ENCODE measurements around the gene PTPRN2. TPM values are rescaled to one million over a fixed set of nuclear protein-coding genes. Genes with fewer than 3 reads are reported as not detected.

The PTPRN2 gene
- total RNA-seq, 1 experiment from 2014 or later, result 2.1 TPM

- no peak for TF ChIP-seq EZH2 (IDR thresholded peaks at IDR 0.05)
Measured at GRCh38 chr7:157532068-157532467, 1055.6 kb downstream of the PTPRN2 start (continued).

GRCh38 chr7:157529768-157530560 lies 1057.7 kb downstream of the PTPRN2 start:
- Histone ChIP-seq H3K27ac (ENCODE audit: low read depth, low read length) (no peak overlapping the region), H3K4me3 (replicated peaks in 1 of 2; ENCODE audit: low read depth in 1 of 2, low read length in 2 of 2) (no peak overlapping the region), H3K4me2 (ENCODE audit: low read length) (no peak overlapping the region), H3K36me3 (ENCODE audit: control insufficient read depth in 1 of 2, insufficient read depth in 2 of 2, low read length in 2 of 2) (no peaks in the 10 kb centered on the region), H3K4me1 (ENCODE audit: control insufficient read depth in 1 of 2, insufficient read depth in 2 of 2, low read length in 2 of 2) (peaks cover 8 to 15% of the 10 kb centered on the region in 2 experiments; a peak in 3 of 4 replicates), H4K20me1 (ENCODE audit: insufficient read depth) (no peaks in the 10 kb centered on the region), H3K9me2 (ENCODE audit: insufficient read depth) (no peaks in the 10 kb centered on the region), H3K79me2 (ENCODE audit: insufficient read depth, low read length) (no peaks in the 10 kb centered on the region), H3K9ac (ENCODE audit: low read length) (no peak overlapping the region), H3K9me3 (ENCODE audit: control insufficient read depth in 1 of 2, insufficient read depth in 1 of 2, low read depth in 1 of 2, low read length in 2 of 2) (no peaks in the 10 kb centered on the region), H2AFZ (ENCODE audit: low read depth, low read length, poor library complexity, severe bottlenecking) (no peak overlapping the region), H3K27me3 (ENCODE audit: insufficient read depth, low read length) (no peaks in the 10 kb centered on the region)
- no peak for ATAC-seq
- RAD21 ChIA-PET (ENCODE audit: low non-redundant PET in 1 of 2, low total read pairs in 2 of 2, uncharacterized antibody in 2 of 2, unreplicated experiment in 2 of 2), result no interaction called here
- no peak for DNase-seq (ENCODE audit: low read depth, low spot score)
- BruUV-seq (replicated peaks), result no TSS peak
- CTCF ChIA-PET, result no interaction called here
- intact Hi-C loops (cut with micrococcal nuclease), result no loop called here
- POLR2A ChIA-PET, result no interaction called here
- TF ChIP-seq ZFX (IDR thresholded peaks at IDR 0.05), result no peak
- TF ChIP-seq EGR1 (IDR thresholded peaks at IDR 0.05; ENCODE audit: low read depth), result no peak
- no peak for TF ChIP-seq POLR2AphosphoS5 (IDR thresholded peaks at IDR 0.05; ENCODE audit: low read depth, low read length)
- no peak for TF ChIP-seq REST (IDR thresholded peaks at IDR 0.05; ENCODE audit: low read depth)
- TF ChIP-seq EZH2 (IDR thresholded peaks at IDR 0.05), result no peak
- TF ChIP-seq ZNF274 (IDR thresholded peaks at IDR 0.05; ENCODE audit: low read depth, low read length), result no peak
- TF ChIP-seq SRF (IDR thresholded peaks at IDR 0.05; ENCODE audit: low read depth), result no peak
- TF ChIP-seq YY1 (IDR thresholded peaks at IDR 0.05; ENCODE audit: extremely low read depth, insufficient replicate concordance, low read depth, low read length), result no peak
- no peak for TF ChIP-seq TCF7L2 (IDR thresholded peaks at IDR 0.05; ENCODE audit: borderline replicate concordance, extremely low read depth, insufficient read depth, insufficient read length)
- no peak for TF ChIP-seq ELF1 (IDR thresholded peaks at IDR 0.05; ENCODE audit: borderline replicate concordance, low read depth)
- TF ChIP-seq ATF3 (IDR thresholded peaks at IDR 0.05), result no peak
- TF ChIP-seq CTCF (IDR thresholded peaks at IDR 0.05 in 2 of 3, conservative IDR thresholded peaks at IDR 0.05 in 1 of 3; ENCODE audit: borderline replicate concordance in 1 of 3, insufficient read depth in 1 of 3, low read depth in 2 of 3, low read length in 2 of 3), result no peak
- TF ChIP-seq ZBTB33 (IDR thresholded peaks at IDR 0.05; ENCODE audit: extremely low read depth, insufficient replicate concordance, low read length), result no peak
- TF ChIP-seq EZH2phosphoT487 (IDR thresholded peaks at IDR 0.05; ENCODE audit: borderline replicate concordance), result no peak
- no peak for TF ChIP-seq SIN3A (IDR thresholded peaks at IDR 0.05; ENCODE audit: low read depth)
- no peak for TF ChIP-seq JUND (IDR thresholded peaks at IDR 0.05)
- TF ChIP-seq CEBPB (IDR thresholded peaks at IDR 0.05; ENCODE audit: low read depth), result no peak
